GM13976 (cell line): Measurements from ENCODE around the gene KRTAP25-1.

Experiments used
- DNase-seq: peaks from one replicate; pipeline ENCODE4 v3.0.0; 2012; ENCODE audit warnings: low spot score
- CTCF ChIP-seq: IDR thresholded peaks from 2 replicates; pipeline ENCODE4 v1.5.1; 2012; ENCODE audit warnings: borderline replicate concordance, mild to moderate bottlenecking; ENCODE audit not compliant: insufficient read depth; ENCODE audit errors: extremely low read depth, missing control alignments, control extremely low read depth
- in situ Hi-C: fragments of 300-500 bp; cut with MboI; formaldehyde crosslinking; loops from one replicate; pipeline ENCODE4 v1.12.0; 2022; ENCODE audit warnings: low sequenced_read_pairs, mixed read lengths, inconsistent platforms; ENCODE audit not compliant: unreplicated experiment

The KRTAP25-1 gene

GRCh38 chr21:30282850-30283249 lies 6.5 kb downstream of the KRTAP25-1 start, which contains the start of gene KRTAP24-1:
Gene KRTAP24-1 (minus strand): TSS chr21:30282950. CDS start chr21:30282932, 18 bp downstream.
- DNase-seq: no peak
- TF ChIP-seq CTCF: no peak
- in situ Hi-C loops: no loop called here

GRCh38 chr21:30271611-30272010 lies 17.7 kb downstream of the KRTAP25-1 start:
- no peak for TF ChIP-seq CTCF
- DNase-seq: no peak
- in situ Hi-C loops: no loop called here

GRCh38 chr21:30271156-30271555 lies 18.2 kb downstream of the KRTAP25-1 start:
- in situ Hi-C loops: no loop called here
- DNase-seq: no peak
- TF ChIP-seq CTCF: no peak

- no peak for TF ChIP-seq CTCF
- DNase-seq: no peak
- in situ Hi-C loops: no loop called here
These were observed 19.3 kb downstream of the KRTAP25-1 start for GRCh38 chr21:30269803-30270530.

GRCh38 chr21:30268608-30269197 lies 20.6 kb downstream of the KRTAP25-1 start:
- TF ChIP-seq CTCF: no peak
- DNase-seq: no peak
- in situ Hi-C loops: no loop called here

- no peak for DNase-seq
- in situ Hi-C loops: no loop called here
- no peak for TF ChIP-seq CTCF
These were observed 31.5 kb downstream of the KRTAP25-1 start for GRCh38 chr21:30257773-30258172.
